GM13977 (cell line): ENCODE results near the gene GPX5.

Experiments
- DNase-seq: peaks from one replicate; pipeline ENCODE4 v3.0.0; 2012; ENCODE audit warnings: low spot score
- in situ Hi-C: fragments of 300-500 bp; cut with MboI; formaldehyde crosslinking; loops from one replicate; pipeline ENCODE4 v1.12.0; 2022; ENCODE audit warnings: low sequenced_read_pairs, low pct_unique_long_range_greater_than_20kb, mixed read lengths, inconsistent platforms; ENCODE audit not compliant: unreplicated experiment
- TF ChIP-seq, protein P1 (sequence below): IDR thresholded peaks from 2 replicates; pipeline ENCODE4 v1.5.1; 2012; ENCODE audit warnings: mild to moderate bottlenecking, control low read depth; ENCODE audit not compliant: insufficient read depth; ENCODE audit errors: extremely low read depth, missing control alignments

Gene GPX5, protein sequence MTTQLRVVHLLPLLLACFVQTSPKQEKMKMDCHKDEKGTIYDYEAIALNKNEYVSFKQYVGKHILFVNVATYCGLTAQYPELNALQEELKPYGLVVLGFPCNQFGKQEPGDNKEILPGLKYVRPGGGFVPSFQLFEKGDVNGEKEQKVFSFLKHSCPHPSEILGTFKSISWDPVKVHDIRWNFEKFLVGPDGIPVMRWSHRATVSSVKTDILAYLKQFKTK

DNA sequence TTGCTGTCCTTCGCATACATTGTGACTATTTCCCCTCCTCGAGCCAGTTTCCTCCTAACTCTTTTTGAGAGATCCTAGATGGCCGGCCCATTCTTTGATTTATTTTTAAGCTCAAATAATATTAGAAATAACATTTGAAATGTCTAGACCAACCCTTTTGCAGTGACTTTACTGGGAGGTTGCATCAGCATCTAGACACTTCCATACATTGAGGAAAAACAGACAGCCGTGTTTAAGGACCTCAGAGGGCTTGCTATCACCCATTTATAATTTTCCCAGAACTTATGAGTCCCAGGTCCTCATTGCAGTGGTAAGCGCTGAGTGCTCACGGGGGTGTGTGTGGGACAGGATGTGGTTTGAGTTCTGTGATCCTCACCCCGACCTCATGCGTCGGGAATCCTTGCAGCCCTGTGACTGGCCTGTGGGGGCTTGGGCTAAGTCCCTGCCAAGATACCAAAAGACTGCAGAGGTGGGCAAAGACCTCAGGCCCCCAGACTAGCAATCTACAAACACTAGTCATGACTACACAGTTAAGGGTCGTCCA, at the start of gene GPX5:
Gene GPX5 (plus strand): TSS at position 386 of the 544 bp plus-strand sequence. CDS start 133 bp downstream, at position 519.
- TF ChIP-seq, protein P1, sequence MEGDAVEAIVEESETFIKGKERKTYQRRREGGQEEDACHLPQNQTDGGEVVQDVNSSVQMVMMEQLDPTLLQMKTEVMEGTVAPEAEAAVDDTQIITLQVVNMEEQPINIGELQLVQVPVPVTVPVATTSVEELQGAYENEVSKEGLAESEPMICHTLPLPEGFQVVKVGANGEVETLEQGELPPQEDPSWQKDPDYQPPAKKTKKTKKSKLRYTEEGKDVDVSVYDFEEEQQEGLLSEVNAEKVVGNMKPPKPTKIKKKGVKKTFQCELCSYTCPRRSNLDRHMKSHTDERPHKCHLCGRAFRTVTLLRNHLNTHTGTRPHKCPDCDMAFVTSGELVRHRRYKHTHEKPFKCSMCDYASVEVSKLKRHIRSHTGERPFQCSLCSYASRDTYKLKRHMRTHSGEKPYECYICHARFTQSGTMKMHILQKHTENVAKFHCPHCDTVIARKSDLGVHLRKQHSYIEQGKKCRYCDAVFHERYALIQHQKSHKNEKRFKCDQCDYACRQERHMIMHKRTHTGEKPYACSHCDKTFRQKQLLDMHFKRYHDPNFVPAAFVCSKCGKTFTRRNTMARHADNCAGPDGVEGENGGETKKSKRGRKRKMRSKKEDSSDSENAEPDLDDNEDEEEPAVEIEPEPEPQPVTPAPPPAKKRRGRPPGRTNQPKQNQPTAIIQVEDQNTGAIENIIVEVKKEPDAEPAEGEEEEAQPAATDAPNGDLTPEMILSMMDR = no peak
- DNase-seq = no peak
- in situ Hi-C loops = no loop called here

DNA sequence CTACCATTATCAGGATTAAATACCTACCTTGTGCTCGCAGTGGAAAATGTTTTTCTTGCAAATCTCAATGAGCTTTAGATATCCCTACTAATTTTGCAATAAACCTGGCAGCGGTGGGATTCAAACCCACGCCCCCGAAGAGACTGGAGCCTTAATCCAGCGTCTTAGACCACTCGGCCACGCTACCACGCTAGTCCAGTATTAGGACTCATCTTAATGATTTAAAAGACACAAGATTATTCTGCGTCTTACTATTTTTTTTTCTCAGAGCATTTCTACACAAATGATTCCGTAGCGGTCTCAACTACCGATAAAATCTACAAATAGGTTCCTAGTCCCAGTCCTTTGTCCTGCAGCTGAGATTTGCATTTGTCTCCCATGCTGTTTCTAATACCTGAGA, 47.2 kb upstream of the GPX5 start:
- in situ Hi-C loops = no loop called here
- TF ChIP-seq, protein P1 = no peak
- DNase-seq = no peak

DNA sequence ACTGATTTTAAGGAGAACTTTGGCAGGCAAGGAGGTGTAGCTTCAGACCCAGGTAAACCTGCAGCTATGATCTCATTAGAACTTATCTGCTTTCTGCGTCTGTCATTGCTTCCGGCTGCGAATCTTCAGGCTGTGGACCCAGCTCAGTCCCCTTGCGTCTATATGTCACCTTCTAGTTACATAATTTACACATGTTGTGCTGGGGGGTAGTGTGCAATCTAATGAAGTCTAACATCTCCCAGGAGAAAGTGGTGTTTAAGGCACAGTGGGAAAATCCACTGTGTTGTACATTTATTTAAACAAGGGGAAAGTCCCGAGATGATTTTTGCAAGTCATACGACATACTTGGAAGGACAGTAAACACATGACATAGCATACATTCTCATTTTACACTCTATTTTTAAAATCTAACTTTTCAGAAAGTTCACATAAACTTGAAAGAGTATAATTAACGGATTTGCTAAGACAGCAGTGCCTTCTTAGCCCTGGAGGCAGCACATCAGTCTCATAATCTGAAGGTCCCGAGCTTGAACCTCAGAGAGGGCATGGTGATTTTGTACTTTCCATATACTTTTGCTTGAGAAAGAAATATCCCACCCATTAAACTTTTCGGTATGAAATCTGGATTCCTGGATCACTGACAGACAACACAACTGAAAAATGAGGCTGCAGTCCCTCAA, 45.3 kb upstream of the GPX5 start:
- TF ChIP-seq, protein P1 = no peak
- in situ Hi-C loops = no loop called here
- DNase-seq = no peak

DNA sequence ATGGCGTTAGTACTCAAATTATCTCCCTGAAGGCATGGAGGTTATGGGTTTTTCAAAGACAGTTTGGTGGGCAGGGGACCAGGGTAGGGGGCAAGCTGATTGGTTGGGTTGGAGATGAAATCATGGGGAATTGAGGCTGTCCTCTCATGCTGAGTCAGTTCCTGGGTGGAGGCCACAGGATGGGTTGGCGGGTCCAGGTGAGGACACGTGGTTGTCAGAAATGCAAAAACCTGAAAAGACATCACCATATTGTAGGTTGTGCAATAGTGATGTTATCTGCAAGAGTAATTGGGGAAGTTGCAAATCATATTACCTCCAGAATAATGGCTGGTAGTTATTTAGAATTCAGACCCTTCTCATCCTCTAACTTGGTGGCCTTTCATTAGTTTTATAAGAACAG, 40.2 kb upstream of the GPX5 start:
- TF ChIP-seq, protein P1 = no peak
- no peak for DNase-seq
- in situ Hi-C loops = no loop called here

DNA sequence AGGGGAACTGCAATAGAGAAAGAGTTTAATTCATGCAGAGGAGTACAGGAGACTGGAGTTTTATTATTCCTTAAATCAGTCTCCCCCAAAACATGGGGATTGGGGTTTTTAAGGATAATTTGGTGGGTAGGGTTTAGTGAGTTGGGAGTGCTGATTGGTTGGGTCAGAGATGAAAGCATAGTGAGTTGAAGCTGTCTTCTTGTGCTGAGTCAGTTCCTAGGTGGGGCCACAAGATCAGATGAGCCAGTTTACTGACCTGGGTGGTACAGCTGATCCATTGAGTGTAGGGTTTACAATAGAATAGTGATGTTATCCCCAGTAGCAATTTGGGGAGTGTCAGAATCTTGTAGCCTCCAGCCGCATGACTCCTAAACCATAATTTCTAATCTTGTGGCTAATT, 39.1 kb upstream of the GPX5 start:
- in situ Hi-C loops = no loop called here
- TF ChIP-seq, protein P1 = no peak
- DNase-seq = no peak

DNA sequence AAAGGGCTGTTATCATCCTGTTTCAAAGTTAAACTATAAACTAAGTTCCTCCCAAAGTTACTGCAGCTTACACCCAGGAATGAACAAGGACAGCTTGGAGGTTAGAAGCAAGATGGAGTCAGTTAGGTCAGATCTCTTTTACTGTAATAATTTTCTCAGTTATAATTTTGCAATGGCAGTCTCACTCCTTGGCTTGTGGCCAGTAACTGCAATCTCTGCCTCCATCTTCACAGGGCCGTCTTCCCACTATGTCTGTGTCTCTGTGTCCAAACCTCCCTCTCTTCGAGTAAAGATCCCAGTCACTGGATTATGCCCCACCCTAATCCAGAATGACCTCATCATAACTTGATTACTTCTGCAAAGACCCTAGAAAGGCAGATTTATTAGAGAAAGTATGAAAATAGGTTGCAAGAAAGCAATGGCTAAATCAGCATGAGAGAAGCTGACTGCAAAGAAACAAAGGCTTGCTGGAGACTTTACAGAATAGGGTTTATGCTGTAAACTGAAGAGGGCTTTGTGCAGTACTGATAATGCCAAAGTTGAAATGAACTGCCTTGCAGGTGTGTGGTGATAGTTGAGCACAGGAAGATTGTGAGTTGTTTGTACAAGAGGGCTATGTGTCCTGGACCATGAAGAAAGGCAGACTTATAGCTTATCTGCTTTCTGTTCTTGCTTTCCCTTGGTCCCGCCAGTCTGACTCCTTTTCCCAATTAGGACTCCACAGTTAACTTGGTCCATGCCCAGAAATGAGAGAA, 38.5 kb upstream of the GPX5 start:
- TF ChIP-seq, protein P1 = no peak
- in situ Hi-C loops = no loop called here
- DNase-seq = no peak
